ENCODE measurements around the gene LMTK3. TPM values are rescaled to one million over a fixed set of nuclear protein-coding genes. Genes with fewer than 3 reads are reported as not detected.
A peak's percentile ranks its signal among the peaks of the same experiment; 100 is the strongest.
"Not testable (repeated sequence)": the region's sequence is repeated elsewhere in the genome, so short reads cannot be mapped to it uniquely, and the experiment has no call there.

Gene LMTK3
- total RNA-seq, 1 experiment from 2014 or later, result 15.9 TPM

DNA sequence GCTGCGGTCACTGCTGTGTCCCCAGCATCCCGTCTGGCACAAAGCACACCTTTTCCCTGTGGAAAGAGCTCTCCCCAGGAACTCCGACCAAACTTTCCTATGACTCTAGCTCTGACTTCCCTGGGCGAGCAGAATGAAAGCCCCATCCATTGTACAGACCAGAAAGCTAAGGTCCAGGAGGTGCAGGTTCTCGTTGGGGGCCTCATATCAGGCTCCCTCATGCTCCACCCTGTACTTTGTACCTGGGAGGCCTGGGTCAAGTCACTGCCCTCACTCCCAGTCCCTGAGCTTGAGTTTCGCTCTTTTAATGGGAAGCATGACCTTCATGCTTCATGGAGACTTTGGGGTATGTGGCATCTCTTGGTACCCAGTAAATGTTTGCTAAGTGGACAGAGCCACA lies 24.1 kb downstream of the LMTK3 start (continued):
- no peak for TF ChIP-seq E2F1 (CRISPR knock-in tag; IDR thresholded peaks at IDR 0.05)

- CTCF ChIA-PET, result interaction anchor here (0.7 to 2.5 kb wide), 6 partner anchors 17 to 334 kb away, joined by 3 to 11 read pairs (median 6); no protein-coding TSS in a partner anchor
- DNase-seq (ENCODE audit: low spot score); ATAC-seq; H3K36me3 Mint-ChIP-seq; H3K4me3 Mint-ChIP-seq; H3K27ac Mint-ChIP-seq; H3K9me3 Mint-ChIP-seq; POLR2A ChIA-PET: not testable (repeated sequence)
- H3K4me1 Mint-ChIP-seq, result peaks cover 21% of the 10 kb centered on the region
- H3K27me3 Mint-ChIP-seq (ENCODE audit: low read depth), result peaks cover 27% of the 10 kb centered on the region
Measured at GRCh38 chr19:48486706-48487105, 24.9 kb downstream of the LMTK3 start.

- CTCF ChIA-PET, result no interaction called here
- H3K36me3 Mint-ChIP-seq, result no peaks in the 10 kb centered on the region
- no peak overlapping the region for H3K4me3 Mint-ChIP-seq
- H3K27me3 Mint-ChIP-seq (ENCODE audit: low read depth), result peaks cover 21% of the 10 kb centered on the region
- no peak overlapping the region for H3K27ac Mint-ChIP-seq
- ATAC-seq (no peak), DNase-seq (ENCODE audit: low spot score) (no peak)
- H3K9me3 Mint-ChIP-seq, result no peaks in the 10 kb centered on the region
- TF ChIP-seq GRHL2 (CRISPR knock-in tag; IDR thresholded peaks at IDR 0.05; ENCODE audit: insufficient replicate concordance, severe bottlenecking) (no peak), ATF1 (CRISPR knock-in tag; IDR thresholded peaks at IDR 0.05) (no peak), ATF2 (CRISPR knock-in tag; IDR thresholded peaks at IDR 0.05; ENCODE audit: borderline replicate concordance, low read depth) (no peak), CBFB (CRISPR knock-in tag; IDR thresholded peaks at IDR 0.05; ENCODE audit: low read depth) (no peak), HMGA2 (CRISPR knock-in tag; IDR thresholded peaks at IDR 0.05) (no peak)
- H3K4me1 Mint-ChIP-seq, result peaks cover 20% of the 10 kb centered on the region
- POLR2A ChIA-PET, result no interaction called here
Measured at GRCh38 chr19:48484931-48485612, 26.6 kb downstream of the LMTK3 start.

- Mint-ChIP-seq H3K9me3 (no peaks in the 10 kb centered on the region), H3K27me3 (ENCODE audit: low read depth) (peaks cover 18% of the 10 kb centered on the region), H3K27ac (no peak overlapping the region), H3K4me1 (peaks cover 23% of the 10 kb centered on the region), H3K4me3 (no peak overlapping the region), H3K36me3 (no peaks in the 10 kb centered on the region; the same call in 1 of the 2 replicates)
- TF ChIP-seq ATF3 (CRISPR knock-in tag; conservative IDR thresholded peaks at IDR 0.05) (no peak), NFE2L1 (CRISPR knock-in tag; IDR thresholded peaks at IDR 0.05) (peak; percentile 46; the same call in 1 of the 2 replicates)
- ChIA-PET POLR2A (no interaction called here), CTCF (no interaction called here)
- ATAC-seq (no peak), DNase-seq (ENCODE audit: low spot score) (no peak)
Measured at GRCh38 chr19:48484247-48484893, 27.3 kb downstream of the LMTK3 start.

- TF ChIP-seq TP53 (CRISPR knock-in tag; IDR thresholded peaks at IDR 0.05) (no peak), ZBTB43 (CRISPR knock-in tag; IDR thresholded peaks at IDR 0.05) (no peak), KAT7 (CRISPR knock-in tag; IDR thresholded peaks at IDR 0.05; ENCODE audit: borderline replicate concordance) (no peak), MLX (CRISPR knock-in tag; IDR thresholded peaks at IDR 0.05) (no peak), GRHL2 (CRISPR knock-in tag; IDR thresholded peaks at IDR 0.05; ENCODE audit: insufficient replicate concordance, severe bottlenecking) (no peak), IRF2 (CRISPR knock-in tag; IDR thresholded peaks at IDR 0.05; ENCODE audit: borderline replicate concordance, low read depth) (no peak), ZNF232 (CRISPR knock-in tag; IDR thresholded peaks at IDR 0.05) (no peak)
- TF ChIP-seq, protein P1, sequence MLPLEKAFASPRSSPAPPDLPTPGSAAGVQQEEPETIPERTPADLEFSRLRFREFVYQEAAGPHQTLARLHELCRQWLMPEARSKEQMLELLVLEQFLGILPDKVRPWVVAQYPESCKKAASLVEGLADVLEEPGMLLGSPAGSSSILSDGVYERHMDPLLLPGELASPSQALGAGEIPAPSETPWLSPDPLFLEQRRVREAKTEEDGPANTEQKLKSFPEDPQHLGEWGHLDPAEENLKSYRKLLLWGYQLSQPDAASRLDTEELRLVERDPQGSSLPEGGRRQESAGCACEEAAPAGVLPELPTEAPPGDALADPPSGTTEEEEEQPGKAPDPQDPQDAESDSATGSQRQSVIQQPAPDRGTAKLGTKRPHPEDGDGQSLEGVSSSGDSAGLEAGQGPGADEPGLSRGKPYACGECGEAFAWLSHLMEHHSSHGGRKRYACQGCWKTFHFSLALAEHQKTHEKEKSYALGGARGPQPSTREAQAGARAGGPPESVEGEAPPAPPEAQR (CRISPR knock-in tag; IDR thresholded peaks at IDR 0.05), result no peak
- peaks cover 23% of the 10 kb centered on the region for H3K4me1 Mint-ChIP-seq
- no peaks in the 10 kb centered on the region for H3K9me3 Mint-ChIP-seq
- ChIA-PET POLR2A (no interaction called here), CTCF (no interaction called here)
- ATAC-seq (no peak), DNase-seq (ENCODE audit: low spot score) (no peak)
- 0 out of 2 replicates have a peak overlapping the region, but pooled peaks have one; percentile 34 for H3K27ac Mint-ChIP-seq
- H3K4me3 Mint-ChIP-seq, result no peak overlapping the region
- H3K36me3 Mint-ChIP-seq, result no peaks in the 10 kb centered on the region; the same call in 1 of the 2 replicates
- H3K27me3 Mint-ChIP-seq (ENCODE audit: low read depth), result peaks cover 12% of the 10 kb centered on the region
Measured at GRCh38 chr19:48483301-48483700, 28.3 kb downstream of the LMTK3 start.

Data from WTC11 (cell line).